K562 (cell line): ENCODE results near the gene PA2G4. TPM values are rescaled to one million over a fixed set of nuclear protein-coding genes. Genes with fewer than 3 reads are reported as not detected.

Source experiments
- CHD4 ChIP-seq: fragments of 200-600 bp; sonication (generic); IDR thresholded peaks from 3 replicates; pipeline ENCODE4 v1.6.1; 2012; ENCODE audit warnings: low read depth, mild to moderate bottlenecking, mixed read lengths, low read length, inconsistent platforms; ENCODE audit not compliant: insufficient read depth, insufficient replicate concordance, poor library complexity, severe bottlenecking
- FOS ChIP-seq: IDR thresholded peaks from 3 replicates; pipeline ENCODE4 v1.6.1; 2011; ENCODE audit not compliant: insufficient read length; ENCODE audit errors: extremely low read depth
- FOXJ3 ChIP-seq: sonication (generic); formaldehyde crosslinking; IDR thresholded peaks from 2 replicates; pipeline ENCODE4 v1.4.0; 2020; ENCODE audit warnings: mild to moderate bottlenecking, missing genetic modification reagents
- HIVEP1 ChIP-seq: fragments of 250-450 bp; sonication (Bioruptor Pico); IDR thresholded peaks from 2 replicates; pipeline ENCODE4 v1.4.0; 2020; ENCODE audit warnings: mild to moderate bottlenecking
- HNRNPL ChIP-seq: fragments of 200-400 bp; formaldehyde crosslinking; IDR thresholded peaks from 2 replicates; pipeline ENCODE4 v1.6.1; 2017; ENCODE audit warnings: low read depth, mild to moderate bottlenecking, low read length
- KDM5B ChIP-seq: fragments of 200-600 bp; sonication (generic); IDR thresholded peaks from 2 replicates; pipeline ENCODE4 v1.6.1; 2012; ENCODE audit warnings: low read depth, mild to moderate bottlenecking, moderate library complexity, low read length, control low read depth, inconsistent platforms; ENCODE audit not compliant: insufficient replicate concordance
- PATZ1 ChIP-seq: fragments of 250-450 bp; sonication (Bioruptor Pico); IDR thresholded peaks from 2 replicates; pipeline ENCODE4 v1.5.0; 2020; ENCODE audit warnings: mild to moderate bottlenecking, borderline replicate concordance
- POU5F1 ChIP-seq: fragments of 150-350 bp; IDR thresholded peaks from 2 replicates; pipeline ENCODE4 v1.6.1; 2014; ENCODE audit warnings: borderline replicate concordance, low read length, low read depth, mild to moderate bottlenecking; ENCODE audit not compliant: partially characterized antibody
- RAD51 ChIP-seq: fragments of 450-650 bp; IDR thresholded peaks from 2 replicates; pipeline ENCODE4 v1.7.1; 2016; ENCODE audit warnings: low read depth, mild to moderate bottlenecking, borderline replicate concordance
- SRF ChIP-seq, 2 experiments: fragments of 250-450, 450-650 bp in 1 of 2; sonication (Bioruptor Pico) in 1 of 2; sonication (generic) in 1 of 2; formaldehyde crosslinking; IDR thresholded peaks; 2 replicates each; pipeline versions ENCODE4 v1.5.0 to v1.5.1; 2020 to 2022; ENCODE audit warnings: mild to moderate bottlenecking in 1 of 2, missing genetic modification reagents in 1 of 2
- TARDBP ChIP-seq: fragments of 450-650 bp; IDR thresholded peaks from 2 replicates; pipeline ENCODE4 v1.6.1; 2016
- ZBTB43 ChIP-seq: sonication (generic); formaldehyde crosslinking; IDR thresholded peaks from 2 replicates; pipeline ENCODE4 v1.8.0; 2023; ENCODE audit warnings: mild to moderate bottlenecking, missing genetic modification reagents
- ZC3H8 ChIP-seq: fragments of 450-650 bp; IDR thresholded peaks from 2 replicates; pipeline ENCODE4 v1.6.1; 2017
- ZNF146 ChIP-seq: IDR thresholded peaks from one replicate; pipeline ENCODE4 v1.6.1; 2018; ENCODE audit warnings: missing compliant biosample characterization; ENCODE audit not compliant: unreplicated experiment
- ZNF197 ChIP-seq: fragments of 200-800 bp; sonication (Bioruptor generic); IDR thresholded peaks from 2 replicates; pipeline ENCODE4 v1.6.1; 2016; ENCODE audit warnings: low read depth, missing genetic modification characterization, missing compliant biosample characterization
- ZNF318 ChIP-seq, 2 experiments: fragments of 450-650 bp; IDR thresholded peaks; 2 replicates each; pipeline ENCODE4 v1.6.1; 2016; ENCODE audit warnings: mild to moderate bottlenecking in 2 of 2, borderline replicate concordance in 1 of 2, low read depth in 1 of 2, moderate library complexity in 1 of 2
- polyA plus RNA-seq, 8 experiments: library from polyadenylated mRNA; depleted of rRNA in 4 of 8; stranded (reverse) in 5 of 8; unstranded in 3 of 8; fragments of >200 nt; fragmentation: Nextera tagmentation in 2 of 8; fragmentation: Illumina TruSeq in 1 of 8; extraction: Ambion mirVana in 2 of 8; extraction: Trizol in 1 of 8; gene quantifications; 2 replicates each; pipeline versions ENCODE4 v1.2.1 to v1.2.3, GENCODE V29; 2011 to 2014; ENCODE audit warnings: inconsistent platforms in 1 of 8, missing spikeins in 1 of 8
- total RNA-seq, 7 experiments: library from RNA; depleted of rRNA in 6 of 7; stranded (reverse); fragments of >200 nt in 6 of 7; fragmentation: Illumina TruSeq in 2 of 7; extraction: Trizol in 2 of 7; gene quantifications; 2 replicates each; pipeline versions ENCODE4 v1.2.1 to v1.2.3, GENCODE V29; 2011 to 2021; ENCODE audit warnings: low replicate concordance in 1 of 7

PA2G4 gene
- total and polyA plus RNA-seq, 9 of the 15 experiments (the other 6 are each of a cell fraction or from before 2014, with no cell fraction given) = 230 to 925 (median 638) TPM

- TF ChIP-seq HNRNPL = no peak
- no peak for TF ChIP-seq HIVEP1 (CRISPR knock-in tag)
- peak; percentile 98 for TF ChIP-seq KDM5B
- no peak for TF ChIP-seq ZNF318 (IDR thresholded peaks at IDR 0.05; ENCODE audit: borderline replicate concordance in 1 of 2, low read depth in 1 of 2)
- no peak for TF ChIP-seq TARDBP
- no peak for TF ChIP-seq ZC3H8
- TF ChIP-seq CHD4 = no peak
- TF ChIP-seq PATZ1 (CRISPR knock-in tag) = no peak
- no peak for TF ChIP-seq POU5F1
- TF ChIP-seq RAD51 = no peak
- no peak for TF ChIP-seq ZBTB43 (CRISPR knock-in tag)
- peak; percentile 6 for TF ChIP-seq ZNF146 (CRISPR knock-in tag)
- TF ChIP-seq ZNF197 (CRISPR knock-in tag) = peak; percentile 56; the same call in 1 of the 2 replicates
- TF ChIP-seq FOXJ3 (CRISPR knock-in tag) = no peak
- TF ChIP-seq FOS = no peak
- TF ChIP-seq SRF (CRISPR knock-in tag; IDR thresholded peaks at IDR 0.05) = peak in 1 of 2 experiments; percentile 58; a peak in 1 of 4 replicates
Measured at GRCh38 chr12:56104109-56104814, at the start of gene PA2G4 (continued).
